Astrocyte of the spinal cord (primary cell): ENCODE data around the gene SLC9A9.
A peak's percentile ranks its signal among the peaks of the same experiment; 100 is the strongest.

Experiments
- DNase-seq: peaks from one replicate; pipeline ENCODE4 v3.0.0; 2011; ENCODE audit warnings: low read depth, low spot score
- H3K4me3 ChIP-seq: 2 replicates; pipeline ENCODE4 v1.5.1; 2011; ENCODE audit warnings: low read depth, mild to moderate bottlenecking, low read length, moderate library complexity
- in situ Hi-C: cut with HindIII; loops from 2 replicates; pipeline ENCODE4 v1.10.0; 2017; ENCODE audit warnings: low sequenced_read_pairs
- TF ChIP-seq, protein P1 (sequence below): IDR thresholded peaks from 2 replicates; pipeline ENCODE4 v1.5.1; 2012; ENCODE audit warnings: low read depth, mild to moderate bottlenecking, low read length, inconsistent platforms

SLC9A9 gene

DNA sequence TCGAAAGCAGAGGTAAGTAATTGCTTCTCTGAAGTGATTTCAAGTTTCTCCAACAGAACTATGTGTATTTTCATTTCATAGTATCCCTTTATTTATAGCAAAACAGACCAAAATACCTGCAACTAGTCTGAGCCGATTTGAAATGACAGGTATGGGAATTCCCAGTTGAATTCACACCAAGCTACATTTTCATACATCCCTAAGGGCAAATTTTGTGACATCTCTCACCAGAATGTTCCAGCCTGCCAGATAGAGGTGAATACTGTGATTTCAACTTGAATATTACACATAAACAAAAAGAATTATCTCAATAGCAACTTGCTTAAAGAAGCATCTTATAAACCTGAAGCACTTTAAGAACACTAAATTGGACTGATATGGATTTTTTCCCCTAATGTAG, 235.7 kb downstream of the SLC9A9 start:
- in situ Hi-C loops: no loop called here
- H3K4me3 ChIP-seq: no peak overlapping the region
- DNase-seq: no peak
- TF ChIP-seq, protein P1, sequence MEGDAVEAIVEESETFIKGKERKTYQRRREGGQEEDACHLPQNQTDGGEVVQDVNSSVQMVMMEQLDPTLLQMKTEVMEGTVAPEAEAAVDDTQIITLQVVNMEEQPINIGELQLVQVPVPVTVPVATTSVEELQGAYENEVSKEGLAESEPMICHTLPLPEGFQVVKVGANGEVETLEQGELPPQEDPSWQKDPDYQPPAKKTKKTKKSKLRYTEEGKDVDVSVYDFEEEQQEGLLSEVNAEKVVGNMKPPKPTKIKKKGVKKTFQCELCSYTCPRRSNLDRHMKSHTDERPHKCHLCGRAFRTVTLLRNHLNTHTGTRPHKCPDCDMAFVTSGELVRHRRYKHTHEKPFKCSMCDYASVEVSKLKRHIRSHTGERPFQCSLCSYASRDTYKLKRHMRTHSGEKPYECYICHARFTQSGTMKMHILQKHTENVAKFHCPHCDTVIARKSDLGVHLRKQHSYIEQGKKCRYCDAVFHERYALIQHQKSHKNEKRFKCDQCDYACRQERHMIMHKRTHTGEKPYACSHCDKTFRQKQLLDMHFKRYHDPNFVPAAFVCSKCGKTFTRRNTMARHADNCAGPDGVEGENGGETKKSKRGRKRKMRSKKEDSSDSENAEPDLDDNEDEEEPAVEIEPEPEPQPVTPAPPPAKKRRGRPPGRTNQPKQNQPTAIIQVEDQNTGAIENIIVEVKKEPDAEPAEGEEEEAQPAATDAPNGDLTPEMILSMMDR: no peak

DNA sequence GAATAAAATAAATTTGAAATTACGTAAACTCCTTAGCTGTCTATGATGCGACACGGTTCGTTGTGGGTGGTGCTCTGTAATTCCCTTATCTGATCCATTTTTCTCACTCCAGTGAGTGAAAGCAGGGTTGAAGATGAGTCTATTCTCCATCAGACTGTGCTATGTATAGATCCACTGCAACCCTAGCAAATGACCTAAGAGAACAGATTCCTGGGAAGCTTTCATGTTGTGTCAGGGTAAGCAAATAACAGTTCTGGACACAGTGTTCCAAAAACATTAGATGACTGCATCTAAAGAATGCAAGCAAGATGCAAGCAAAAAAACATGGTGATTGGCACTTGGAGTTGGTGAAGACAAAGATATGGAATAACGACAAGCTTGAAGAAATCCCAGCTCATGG, 239.3 kb downstream of the SLC9A9 start:
- no peak overlapping the region for H3K4me3 ChIP-seq
- in situ Hi-C loops: no loop called here
- TF ChIP-seq, protein P1: no peak
- peak; percentile 89 for DNase-seq

DNA sequence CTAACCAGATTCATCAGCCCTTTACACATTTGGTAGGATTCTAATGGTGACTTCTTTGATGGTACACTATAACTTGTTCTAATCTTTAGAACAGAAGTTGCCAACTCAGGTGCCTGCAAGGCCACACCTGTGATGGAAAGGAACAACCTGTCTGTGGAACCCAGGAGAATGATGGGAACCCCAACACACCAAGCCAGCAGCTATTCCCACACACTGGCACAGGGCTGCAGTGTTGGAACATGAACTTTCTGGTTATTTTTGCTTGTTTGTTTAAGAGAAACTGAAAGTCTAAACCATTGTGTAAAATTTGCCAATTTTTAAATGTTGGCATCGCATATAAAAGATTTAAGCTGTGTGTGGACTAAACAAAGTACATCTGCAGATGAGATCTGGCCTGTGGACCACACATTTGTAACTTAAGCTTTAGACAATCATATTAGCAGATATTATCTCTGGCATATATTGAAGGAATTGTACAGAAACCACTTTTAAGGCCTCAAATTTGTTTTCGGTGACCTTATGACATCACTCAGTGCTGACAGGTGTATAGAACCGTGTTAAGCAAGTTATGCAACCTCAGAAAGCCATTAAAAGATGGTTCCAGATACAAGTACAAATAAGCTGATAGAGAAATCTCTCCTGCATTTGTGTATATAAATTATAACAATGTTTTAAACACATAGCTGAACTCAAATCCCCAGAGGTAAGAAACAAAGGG, 242.9 kb downstream of the SLC9A9 start:
- in situ Hi-C loops: no loop called here
- TF ChIP-seq, protein P1: no peak
- DNase-seq: no peak
- no peak overlapping the region for H3K4me3 ChIP-seq

DNA sequence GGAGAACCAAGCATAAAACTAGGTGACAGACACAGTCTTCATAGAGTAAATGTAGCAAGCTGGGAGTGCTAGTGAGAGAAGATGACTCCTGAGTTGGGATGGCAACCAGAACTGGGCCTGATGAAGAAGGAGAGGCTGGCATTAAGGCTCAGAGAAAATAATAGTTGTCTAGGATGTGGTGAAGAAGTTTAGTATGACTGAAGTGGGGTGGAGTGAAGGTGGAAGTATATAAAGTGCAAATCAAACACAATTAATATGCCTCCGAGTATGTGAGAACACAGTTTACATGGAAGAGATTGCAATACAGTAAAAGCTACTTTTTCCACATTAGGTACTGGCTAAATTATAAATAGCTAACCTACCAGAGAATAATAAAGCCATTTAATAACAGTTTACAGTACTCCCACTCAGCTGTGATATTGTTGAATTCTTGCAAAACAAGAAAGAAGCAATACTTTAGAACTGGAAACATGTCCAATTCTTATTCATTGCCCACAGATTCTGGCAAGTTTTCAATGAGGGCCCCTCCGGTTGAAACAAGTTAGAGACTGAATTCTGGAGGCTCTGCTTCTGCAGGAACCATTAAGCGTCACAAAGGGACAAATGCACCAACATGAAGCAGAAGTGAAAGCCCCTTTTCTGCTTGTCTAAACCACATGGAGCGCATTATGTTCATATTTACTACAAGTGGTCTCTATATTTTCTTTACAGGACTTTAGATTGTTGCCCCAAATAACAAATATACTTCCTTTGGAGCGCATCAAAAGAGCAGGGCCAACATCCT, 243.7 kb downstream of the SLC9A9 start:
- H3K4me3 ChIP-seq: no peak overlapping the region
- no peak for DNase-seq
- TF ChIP-seq, protein P1: no peak
- in situ Hi-C loops: no loop called here

DNA sequence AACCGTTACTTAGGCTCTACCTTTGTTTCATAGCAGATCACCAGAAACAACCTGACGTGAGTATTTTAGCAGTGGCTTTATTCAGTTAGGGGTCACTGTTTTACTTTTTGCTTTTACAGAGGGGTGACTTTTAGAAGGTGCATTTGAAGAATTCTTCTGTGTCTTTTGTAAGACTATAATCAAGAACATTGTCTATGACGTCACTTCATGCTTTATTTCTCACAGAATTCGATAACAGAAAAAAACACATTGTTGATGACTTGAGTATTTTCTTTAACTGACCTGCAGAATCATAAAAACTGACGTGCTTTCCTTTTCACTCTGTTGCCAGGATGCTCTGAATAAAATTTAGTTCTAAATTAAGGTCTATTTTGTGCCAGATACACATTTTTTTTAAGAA, 244.5 kb downstream of the SLC9A9 start:
- TF ChIP-seq, protein P1: no peak
- no peak for DNase-seq
- H3K4me3 ChIP-seq: no peak overlapping the region
- in situ Hi-C loops: no loop called here

DNA sequence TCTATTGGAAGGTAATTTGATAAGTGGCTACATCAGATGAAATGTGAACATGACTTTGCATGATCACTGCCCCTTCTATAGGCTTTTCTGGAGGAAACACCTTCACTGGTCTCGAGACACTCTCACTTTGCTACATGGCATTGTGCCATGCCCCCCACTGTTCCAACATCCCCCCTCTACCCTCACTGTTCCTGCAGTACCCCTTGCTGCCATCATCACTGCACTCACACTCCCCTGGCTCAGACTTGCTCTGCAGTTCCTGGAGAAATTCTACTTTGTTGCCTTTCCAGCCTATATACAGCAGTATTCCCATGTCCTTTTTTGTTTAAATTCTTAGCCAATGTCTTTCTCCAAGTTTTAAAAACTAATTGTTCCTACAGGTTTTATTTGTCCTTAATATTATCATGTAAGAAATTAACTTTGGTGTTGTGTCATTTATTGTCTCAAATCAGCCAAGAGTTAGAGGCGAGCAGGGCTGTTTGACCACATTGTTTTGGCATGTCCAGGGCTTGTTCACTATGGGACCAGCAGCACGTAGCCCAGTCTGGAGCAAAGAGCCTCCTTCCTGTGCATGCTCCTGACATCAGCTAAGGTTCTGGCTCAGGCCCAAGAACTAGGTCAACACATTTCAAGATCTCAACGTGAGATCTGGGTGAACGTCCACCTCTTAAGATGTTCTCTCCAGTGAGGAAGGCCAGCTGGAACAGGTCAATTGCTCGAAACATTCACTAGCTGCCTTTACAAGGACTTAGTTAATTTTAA, 246.4 kb downstream of the SLC9A9 start:
- H3K4me3 ChIP-seq: no peak overlapping the region
- TF ChIP-seq, protein P1: no peak
- in situ Hi-C loops: no loop called here
- DNase-seq: peak; percentile 86
